NCI-H510A treated with DMSO at 0.1 percent for 48 hours (cell line): ENCODE data around the gene ARID3A.
A peak's percentile ranks its signal among the peaks of the same experiment; 100 is the strongest.

ENCODE experiments used
- DNase-seq: peaks from one replicate; lab custom pipeline; 2025; lab: John Stamatoyannopoulos, UW

Gene ARID3A

GRCh38 chr19:912181-913079, 13.4 kb upstream of the ARID3A start:
- DNase-seq = no peak

- DNase-seq = peak; percentile 27
These were observed 12.6 kb upstream of the ARID3A start, which contains the start of gene R3HDM4 for GRCh38 chr19:913080-913748. R3HDM4 (minus strand) TSS chr19:913219; CDS start chr19:913157, 62 bp downstream.

GRCh38 chr19:916645-917322, 9.1 kb upstream of the ARID3A start:
- no peak for DNase-seq

GRCh38 chr19:917323-918151, 8.3 kb upstream of the ARID3A start, which contains the start of gene KISS1R:
KISS1R (plus strand) TSS chr19:917333; CDS start chr19:917503, 170 bp downstream.
- peak; percentile 9 for DNase-seq

- DNase-seq = no peak
These were observed 7.7 kb upstream of the ARID3A start for GRCh38 chr19:918152-918437.

GRCh38 chr19:918481-919198, 7.2 kb upstream of the ARID3A start:
- no peak for DNase-seq

- peak; percentile 56 for DNase-seq
These were observed 6.4 kb upstream of the ARID3A start for GRCh38 chr19:919199-920050.

- peak; percentile 56 for DNase-seq
These were observed 5.6 kb upstream of the ARID3A start for GRCh38 chr19:920051-920864.

GRCh38 chr19:924553-925086, 1.2 kb upstream of the ARID3A start:
- no peak for DNase-seq

- DNase-seq = no peak
These were observed 729 bp upstream of the ARID3A start for GRCh38 chr19:925087-925525.

GRCh38 chr19:926323-926588, 421 bp downstream of the ARID3A start:
- no peak for DNase-seq

GRCh38 chr19:926589-927350, 935 bp downstream of the ARID3A start:
- DNase-seq = no peak

GRCh38 chr19:927351-927779, 1.5 kb downstream of the ARID3A start:
- DNase-seq = no peak

- no peak for DNase-seq
These were observed 2.1 kb downstream of the ARID3A start for GRCh38 chr19:927780-928401.

GRCh38 chr19:928471-929202, 2.8 kb downstream of the ARID3A start:
- DNase-seq = no peak

- no peak for DNase-seq
These were observed 3.5 kb downstream of the ARID3A start for GRCh38 chr19:929203-929890.

- no peak for DNase-seq
These were observed 4.0 kb downstream of the ARID3A start for GRCh38 chr19:929891-930258.
